CD4-positive, alpha-beta T cell treated with Interleukin-2 at 100 ng/mL for 4 hours (primary cell): ENCODE measurements around the gene POU2AF2.

Experiments
- DNase-seq: peaks from one replicate; pipeline ENCODE4 v3.0.0-alpha.2; 2020; ENCODE audit warnings: low spot score

The POU2AF2 gene

DNA sequence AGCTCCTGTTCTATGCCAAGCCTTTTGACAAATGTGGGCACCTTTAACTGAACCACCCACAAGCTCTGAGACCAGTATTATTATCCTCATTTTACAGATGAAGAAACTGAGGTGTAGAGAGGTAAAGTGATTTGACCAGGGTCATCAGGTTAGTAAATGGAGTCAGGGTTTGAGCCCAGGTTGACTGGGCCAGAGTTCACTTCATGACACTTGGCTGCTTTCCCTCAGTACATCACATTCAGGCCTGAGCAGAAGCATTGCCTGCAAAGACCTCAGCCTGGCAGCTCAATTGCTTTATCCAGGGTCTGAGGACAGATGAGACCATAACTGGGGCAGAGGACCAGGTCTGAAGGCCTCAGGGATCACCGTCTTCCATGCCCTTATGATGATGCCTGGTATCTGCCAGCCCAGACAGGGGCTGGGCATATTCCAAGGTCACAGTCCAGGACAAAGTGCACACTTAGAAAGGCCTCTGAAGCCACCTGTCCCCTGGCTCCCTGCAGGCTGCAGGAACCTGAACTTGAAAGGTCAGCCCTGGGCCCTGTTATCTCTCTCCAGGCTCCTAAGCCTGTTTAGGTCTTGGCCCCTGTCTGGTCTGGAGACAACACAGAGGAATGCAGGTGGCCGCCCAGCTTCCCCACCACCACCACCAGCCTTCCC, 84.8 kb downstream of the POU2AF2 start:
- DNase-seq, result no peak

DNA sequence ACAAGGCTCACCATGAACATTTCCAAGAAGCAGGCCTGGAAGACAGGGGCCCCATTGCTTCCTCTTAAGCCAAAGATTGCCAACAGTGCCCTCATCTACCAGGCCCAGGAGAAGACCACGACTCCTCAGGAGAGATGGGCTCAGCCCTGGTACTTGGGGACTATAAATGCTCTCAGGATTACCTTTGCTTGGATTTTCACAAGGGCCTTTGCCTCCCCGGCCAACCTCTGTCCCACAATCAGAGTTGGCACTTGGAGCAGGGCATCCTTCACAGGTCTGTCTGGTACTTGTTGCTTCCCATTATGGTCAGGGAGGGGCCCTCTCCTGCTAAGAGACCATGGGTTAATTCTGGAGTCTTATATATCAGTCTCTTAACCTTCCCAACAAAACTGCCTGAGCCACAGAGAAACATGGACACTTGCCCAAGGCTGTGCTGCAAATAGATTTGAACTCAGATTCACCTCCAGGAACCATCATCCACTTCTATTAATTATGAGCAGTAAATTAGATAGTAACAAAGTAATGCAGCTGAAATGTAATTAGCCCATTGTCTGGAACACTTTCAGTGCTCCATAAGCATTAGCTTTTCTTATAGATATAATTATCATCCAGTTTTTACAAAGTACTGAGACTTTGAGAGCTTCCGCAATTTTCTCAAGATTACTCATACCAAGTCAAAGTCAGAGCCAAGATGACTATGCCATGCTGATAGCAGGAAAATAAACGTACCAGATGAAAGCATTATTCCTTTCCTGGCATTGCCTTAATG, 86.4 kb downstream of the POU2AF2 start:
- DNase-seq, result no peak

DNA sequence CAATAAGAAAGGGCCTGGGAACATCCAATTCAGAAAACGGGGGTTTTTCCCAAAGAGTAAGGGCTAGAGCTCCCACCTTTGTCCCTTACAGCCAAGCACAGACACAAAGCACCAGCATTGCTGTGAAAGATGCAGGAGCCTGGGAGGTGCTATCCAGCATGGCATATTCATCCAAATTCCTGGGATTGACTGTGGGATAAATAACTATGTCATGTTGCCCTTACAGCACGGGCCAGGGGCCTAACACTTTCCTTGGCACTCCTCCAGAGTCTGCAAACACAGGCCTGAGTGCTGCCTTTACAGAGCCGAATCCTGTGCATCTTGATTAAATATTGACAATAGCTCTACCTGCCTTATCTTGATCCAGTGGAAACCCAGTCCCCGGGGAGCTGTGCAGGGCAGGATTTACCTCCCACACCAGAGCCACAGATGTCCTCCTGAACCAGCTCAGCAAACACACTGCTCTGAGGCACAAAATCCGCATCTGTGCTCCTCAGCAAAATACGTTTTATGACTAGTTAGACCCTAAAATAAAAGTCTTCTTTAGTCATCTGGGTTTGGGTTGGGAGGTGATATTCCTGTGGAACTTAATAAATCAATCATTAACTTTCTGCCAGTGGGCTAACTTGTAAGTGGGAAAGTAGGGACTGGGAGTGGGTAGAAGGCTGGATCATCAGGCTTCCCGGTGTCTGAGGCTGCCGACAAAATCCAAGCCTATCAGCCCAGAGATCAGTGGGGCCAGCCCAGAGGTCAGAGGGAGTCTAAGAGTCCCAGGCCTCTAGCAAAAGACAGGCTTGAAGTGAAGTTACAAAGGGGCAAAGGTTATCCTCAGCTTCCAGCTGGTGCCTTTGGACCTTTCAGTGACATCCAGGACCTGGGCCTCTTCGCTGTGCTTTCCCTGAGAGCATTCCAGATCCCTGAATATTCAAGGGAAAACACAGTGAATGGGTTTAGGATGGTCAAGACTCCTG, 89.3 kb downstream of the POU2AF2 start:
- DNase-seq, result no peak

DNA sequence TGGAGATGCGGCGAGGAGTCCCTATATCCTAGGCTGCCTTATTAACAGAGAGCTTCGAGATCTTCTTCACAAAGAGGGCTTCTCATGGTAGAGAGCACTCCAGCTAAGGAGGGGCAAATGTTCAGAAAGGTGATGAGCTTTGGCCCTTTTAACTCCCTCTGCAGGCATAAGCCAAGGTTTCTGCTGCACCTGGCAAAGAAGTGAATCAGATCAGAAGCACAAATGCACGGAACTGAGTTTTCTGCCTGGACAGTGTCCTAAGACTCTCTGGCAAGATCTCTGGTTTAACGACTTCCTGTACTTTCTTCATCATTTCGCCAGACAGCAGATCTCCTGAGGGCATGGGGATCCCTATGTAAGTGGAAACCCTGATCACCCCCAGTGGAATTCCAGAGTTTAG, 90.0 kb downstream of the POU2AF2 start:
- DNase-seq, result no peak
